Ascending aorta (tissue), 2 donors: ENCODE results near the gene FGGY. TPM values are rescaled to one million over a fixed set of nuclear protein-coding genes. Genes with fewer than 3 reads are reported as not detected.

Experiments
- DNase-seq, 2 donors: peaks; one replicate each; pipeline ENCODE4 v3.0.0-alpha.2; 2019; ENCODE audit warnings: low spot score in 2 of 2
- H3K27ac ChIP-seq, 2 donors: fragments of 200-600 bp; sonication (generic); one replicate each; pipeline ENCODE4 v1.5.1; 2016 to 2017; ENCODE audit warnings: mild to moderate bottlenecking in 1 of 2
- H3K27me3 ChIP-seq: fragments of 200-600 bp; sonication (generic); one replicate; pipeline ENCODE4 v1.5.1; 2017
- H3K36me3 ChIP-seq, 2 donors: fragments of 200-600 bp; sonication (generic); one replicate each; pipeline ENCODE4 v1.5.1; 2016
- H3K4me1 ChIP-seq, 2 donors: fragments of 200-600 bp; sonication (generic); one replicate each; pipeline ENCODE4 v1.5.1; 2016 to 2017; ENCODE audit warnings: mild to moderate bottlenecking in 1 of 2
- H3K4me3 ChIP-seq, 2 donors: fragments of 200-600 bp; sonication (generic); one replicate each; pipeline ENCODE4 v1.5.1; 2016 to 2017; ENCODE audit warnings: mild to moderate bottlenecking in 1 of 2
- H3K9me3 ChIP-seq, 2 donors: fragments of 200-600 bp; sonication (generic); one replicate each; pipeline ENCODE4 v1.5.1; 2016
- CTCF ChIP-seq, 3 experiments: fragments of 200-600 bp in 2 of 3; fragments of 450-650 bp in 1 of 3; sonication (generic) in 2 of 3; IDR thresholded peaks; one replicate each; pipeline ENCODE4 v1.5.1; 2016 to 2019; ENCODE audit warnings: antibody characterized with exemption in 3 of 3, mild to moderate bottlenecking in 1 of 3, moderate library complexity in 1 of 3
- intact Hi-C: fragments of 100-400 bp; cut with DNase I; formaldehyde crosslinking; loops from one replicate; pipeline ENCODE4 v1.15.1; 2023
- total RNA-seq: library from RNA; depleted of rRNA; stranded (reverse); fragments of >200 nt; gene quantifications from one replicate; pipeline ENCODE4 v1.1.0, GENCODE V29; 2016

FGGY gene
- total RNA-seq, 1 donor from 2014 or later, result 7.0 TPM

DNA sequence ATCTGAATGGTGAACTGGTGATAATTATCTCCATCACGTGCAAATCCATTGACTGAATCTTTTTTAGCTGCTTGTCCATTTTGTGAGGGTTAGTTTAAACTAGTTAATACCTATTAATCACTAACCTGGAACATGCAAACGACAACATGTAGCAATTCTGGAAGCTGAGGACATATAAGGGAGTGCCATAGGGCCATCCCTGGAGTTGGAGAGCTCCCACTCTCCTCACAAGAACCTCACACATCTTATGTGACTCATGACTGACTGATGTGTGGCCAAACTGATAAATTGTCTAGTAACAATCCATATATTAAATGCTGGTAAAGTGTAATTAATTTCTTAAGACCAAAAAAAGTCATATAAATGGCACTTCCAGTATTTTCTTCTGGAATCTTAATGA lies 454.9 kb downstream of the FGGY start:
- H3K4me1 ChIP-seq, result peaks cover 3 to 9% of the 10 kb centered on the region in 2 donors
- no peaks in the 10 kb centered on the region for H3K27me3 ChIP-seq
- no peaks in the 10 kb centered on the region for H3K9me3 ChIP-seq
- TF ChIP-seq CTCF (IDR thresholded peaks at IDR 0.05), result no peak
- intact Hi-C loops, result loop anchor here (10.0 kb wide), 1 partner anchor 1237 kb away; no protein-coding TSS in a partner anchor
- no peaks in the 10 kb centered on the region for H3K36me3 ChIP-seq
- no peak overlapping the region for H3K4me3 ChIP-seq
- no peak for DNase-seq
- no peak overlapping the region for H3K27ac ChIP-seq

DNA sequence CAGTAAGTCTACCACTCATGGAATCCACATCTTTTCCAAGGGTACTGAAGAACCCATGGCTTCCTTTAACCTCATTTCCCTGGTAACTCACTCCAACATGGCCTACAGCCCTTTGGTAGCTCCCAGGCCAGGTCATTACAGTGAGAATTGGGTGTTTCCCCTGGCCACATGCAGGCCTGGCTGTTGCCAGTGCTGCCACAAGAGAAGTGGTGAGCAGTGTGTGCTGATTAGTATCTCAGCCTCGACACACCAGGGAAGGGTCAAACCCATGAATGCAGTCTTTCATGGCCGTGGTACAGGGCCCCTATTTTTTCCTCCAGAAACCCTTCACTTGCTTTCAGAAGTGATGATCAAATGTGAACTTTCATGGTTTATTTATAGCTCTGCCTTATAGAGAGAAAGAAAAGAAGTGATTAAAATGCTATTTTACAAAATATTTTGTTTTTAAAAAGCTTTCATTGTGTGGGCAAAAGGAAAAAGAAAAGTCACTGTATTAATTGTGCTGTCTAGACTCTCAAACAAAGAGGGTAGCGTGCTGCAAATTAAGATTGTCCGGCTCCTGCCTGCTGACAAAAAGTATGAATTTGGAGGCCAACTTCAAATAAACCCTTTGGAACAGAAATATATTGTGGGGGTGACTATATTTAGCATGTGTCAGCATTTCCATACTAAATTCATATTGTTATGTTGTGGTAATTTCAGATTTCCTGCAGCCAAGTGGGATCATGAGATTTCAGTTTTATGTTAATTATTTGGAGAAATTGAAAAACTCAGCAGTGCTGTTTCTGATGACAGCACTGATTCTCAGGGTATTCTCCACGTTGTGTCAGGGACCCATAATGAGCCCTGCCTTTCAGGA lies 455.9 kb downstream of the FGGY start:
- intact Hi-C loops, result loop anchor here (10.0 kb wide), 1 partner anchor 1238 kb away; no protein-coding TSS in a partner anchor
- no peaks in the 10 kb centered on the region for H3K27me3 ChIP-seq
- TF ChIP-seq CTCF (IDR thresholded peaks at IDR 0.05), result no peak
- H3K4me3 ChIP-seq, result no peak overlapping the region
- no peaks in the 10 kb centered on the region for H3K36me3 ChIP-seq
- H3K27ac ChIP-seq, result no peak overlapping the region
- H3K9me3 ChIP-seq, result no peaks in the 10 kb centered on the region
- DNase-seq, result no peak
- peaks cover 3 to 9% of the 10 kb centered on the region in 2 donors for H3K4me1 ChIP-seq

DNA sequence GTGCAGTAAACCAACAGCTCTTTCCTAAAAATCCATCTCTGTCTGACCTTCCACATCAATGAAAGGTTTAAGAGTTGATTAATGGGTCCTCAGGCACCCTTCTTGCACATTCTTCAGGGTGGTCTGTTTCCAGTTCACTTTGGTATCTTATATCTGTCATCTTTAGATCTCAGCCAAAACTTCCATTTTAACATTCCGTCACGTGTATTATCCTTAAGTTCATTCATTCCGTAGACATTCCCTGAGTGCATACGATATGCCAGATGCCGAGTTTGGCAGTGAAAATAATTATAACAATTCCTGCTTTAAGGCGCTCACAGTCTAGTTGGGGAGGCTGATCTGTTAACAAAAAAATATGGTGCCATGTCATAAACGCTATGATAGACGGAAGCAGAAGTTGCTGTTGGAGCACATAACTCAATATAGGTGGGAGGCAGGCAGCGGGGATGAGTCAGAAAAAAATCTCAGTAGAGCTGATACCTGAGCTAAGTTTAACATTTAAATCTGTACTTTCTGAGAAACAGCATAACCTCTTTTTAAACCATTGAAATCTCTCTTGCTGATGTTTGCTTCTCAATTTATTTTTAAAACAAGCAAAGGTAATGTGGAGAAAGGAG lies 458.3 kb downstream of the FGGY start:
- Histone ChIP-seq H3K4me1 (peaks cover 3 to 14% of the 10 kb centered on the region in 2 donors), H3K4me3 (no peak overlapping the region), H3K27me3 (no peaks in the 10 kb centered on the region), H3K36me3 (no peaks in the 10 kb centered on the region), H3K9me3 (no peaks in the 10 kb centered on the region), H3K27ac (no peak overlapping the region)
- no peak for DNase-seq
- intact Hi-C loops, result loop anchor here (5.0 to 10.0 kb wide), 2 partner anchors 48 to 1240 kb away; no protein-coding TSS in a partner anchor
- no peak for TF ChIP-seq CTCF (IDR thresholded peaks at IDR 0.05)

DNA sequence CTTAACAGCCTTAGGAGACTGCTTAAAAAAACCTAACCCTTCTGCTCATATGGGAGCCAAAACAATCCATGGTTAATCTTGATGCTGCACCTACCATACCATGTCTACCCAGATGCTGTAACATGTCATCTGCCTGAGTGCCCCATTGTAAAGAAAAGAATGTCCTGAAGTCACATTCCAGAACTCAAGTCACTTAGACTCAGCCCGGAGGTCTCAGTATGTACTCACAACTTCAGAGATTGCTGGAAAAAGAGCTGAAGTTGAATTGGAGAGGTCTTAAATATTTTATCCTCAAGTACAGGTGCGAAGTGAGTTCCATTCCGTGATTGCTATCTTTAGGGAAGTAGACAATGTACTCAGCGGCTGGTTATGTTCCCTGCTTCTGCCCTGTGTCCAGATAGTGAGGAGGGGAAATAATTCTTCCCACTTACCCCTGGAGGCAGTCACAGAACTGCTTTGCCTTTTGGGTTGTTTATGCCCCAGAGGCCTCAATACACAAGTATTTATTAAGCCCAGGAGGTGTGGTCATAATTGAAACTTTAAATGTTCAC lies 460.4 kb downstream of the FGGY start:
- Histone ChIP-seq H3K4me1 (peaks cover 0 to 8% of the 10 kb centered on the region in 2 donors), H3K27me3 (no peaks in the 10 kb centered on the region), H3K27ac (no peak overlapping the region), H3K36me3 (no peaks in the 10 kb centered on the region), H3K9me3 (no peaks in the 10 kb centered on the region), H3K4me3 (no peak overlapping the region)
- DNase-seq, result no peak
- TF ChIP-seq CTCF (IDR thresholded peaks at IDR 0.05), result no peak
- intact Hi-C loops, result loop anchor here (5.0 to 10.0 kb wide), 2 partner anchors 50 to 1242 kb away; no protein-coding TSS in a partner anchor

- H3K9me3 ChIP-seq, result no peaks in the 10 kb centered on the region
- no peaks in the 10 kb centered on the region for H3K27me3 ChIP-seq
- peak; percentile 92 to 96 (median 96) for TF ChIP-seq CTCF (IDR thresholded peaks at IDR 0.05)
- H3K27ac ChIP-seq, result peak overlapping the region; percentile 10 to 40
- no peaks in the 10 kb centered on the region for H3K36me3 ChIP-seq
- peak overlapping the region; percentile 27 to 51 for H3K4me3 ChIP-seq
- intact Hi-C loops, result loop anchor here (1.0 to 10.0 kb wide), 3 partner anchors 52 to 1245 kb away; no protein-coding TSS in a partner anchor
- peaks cover 0 to 5% of the 10 kb centered on the region in 2 donors for H3K4me1 ChIP-seq
- DNase-seq, result peak; percentile 18 to 89
Observed at GRCh38 chr1:59759156-59759925, 462.4 kb downstream of the FGGY start.
